ENCODE data around the gene EFNA1. TPM values are rescaled to one million over a fixed set of nuclear protein-coding genes. Genes with fewer than 3 reads are reported as not detected.

The EFNA1 gene, protein sequence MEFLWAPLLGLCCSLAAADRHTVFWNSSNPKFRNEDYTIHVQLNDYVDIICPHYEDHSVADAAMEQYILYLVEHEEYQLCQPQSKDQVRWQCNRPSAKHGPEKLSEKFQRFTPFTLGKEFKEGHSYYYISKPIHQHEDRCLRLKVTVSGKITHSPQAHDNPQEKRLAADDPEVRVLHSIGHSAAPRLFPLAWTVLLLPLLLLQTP
- polyA plus RNA-seq (2012; ENCODE audit: insufficient read depth, insufficient read length, low read depth): 6.7 TPM

- Histone ChIP-seq H3K27me3 (no peaks in the 10 kb centered on the region), H3K36me3 (no peaks in the 10 kb centered on the region), H3K9me3 (peaks cover 2% of the 10 kb centered on the region; the same call in 1 of the 2 replicates), H3K4me1 (peaks cover 32% of the 10 kb centered on the region), H3K4me3 (ENCODE audit: low read depth, low read length) (peak within 1 kb of the TSS; percentile 70)
- TF ChIP-seq CTCF (IDR thresholded peaks at IDR 0.05; ENCODE audit: low read depth, low read length): no peak
- DNase-seq: peak; percentile 71
Measured at GRCh38 chr1:155127105-155127966, at the start of gene EFNA1. Gene EFNA1 (plus strand): TSS chr1:155127876. CDS start chr1:155127978, 102 bp downstream.

- peaks cover 14% of the 10 kb centered on the region for H3K4me1 ChIP-seq
- peaks cover 42% of the 10 kb centered on the region for H3K27me3 ChIP-seq
- peak within 1 kb of the TSS; percentile 52 for H3K4me3 ChIP-seq (ENCODE audit: low read depth, low read length)
- no peak for TF ChIP-seq CTCF (IDR thresholded peaks at IDR 0.05; ENCODE audit: low read depth, low read length)
- no peaks in the 10 kb centered on the region for H3K9me3 ChIP-seq
- peak; percentile 80 for DNase-seq
- H3K36me3 ChIP-seq: no peaks in the 10 kb centered on the region
Measured at GRCh38 chr1:155078469-155079209, 49.0 kb upstream of the EFNA1 start, which contains the start of gene EFNA3. Gene EFNA3 (plus strand): TSS chr1:155078837. CDS start chr1:155078942, 105 bp downstream.

- DNase-seq: no peak
- peaks cover 42% of the 10 kb centered on the region for H3K27me3 ChIP-seq
- no peak for TF ChIP-seq CTCF (IDR thresholded peaks at IDR 0.05; ENCODE audit: low read depth, low read length)
- no peaks in the 10 kb centered on the region for H3K9me3 ChIP-seq
- H3K4me1 ChIP-seq: peaks cover 18% of the 10 kb centered on the region
- H3K4me3 ChIP-seq (ENCODE audit: low read depth, low read length): peak overlapping the region; percentile 52
- H3K36me3 ChIP-seq: no peaks in the 10 kb centered on the region
Measured at GRCh38 chr1:155079210-155079486, 48.5 kb upstream of the EFNA1 start.

DNA sequence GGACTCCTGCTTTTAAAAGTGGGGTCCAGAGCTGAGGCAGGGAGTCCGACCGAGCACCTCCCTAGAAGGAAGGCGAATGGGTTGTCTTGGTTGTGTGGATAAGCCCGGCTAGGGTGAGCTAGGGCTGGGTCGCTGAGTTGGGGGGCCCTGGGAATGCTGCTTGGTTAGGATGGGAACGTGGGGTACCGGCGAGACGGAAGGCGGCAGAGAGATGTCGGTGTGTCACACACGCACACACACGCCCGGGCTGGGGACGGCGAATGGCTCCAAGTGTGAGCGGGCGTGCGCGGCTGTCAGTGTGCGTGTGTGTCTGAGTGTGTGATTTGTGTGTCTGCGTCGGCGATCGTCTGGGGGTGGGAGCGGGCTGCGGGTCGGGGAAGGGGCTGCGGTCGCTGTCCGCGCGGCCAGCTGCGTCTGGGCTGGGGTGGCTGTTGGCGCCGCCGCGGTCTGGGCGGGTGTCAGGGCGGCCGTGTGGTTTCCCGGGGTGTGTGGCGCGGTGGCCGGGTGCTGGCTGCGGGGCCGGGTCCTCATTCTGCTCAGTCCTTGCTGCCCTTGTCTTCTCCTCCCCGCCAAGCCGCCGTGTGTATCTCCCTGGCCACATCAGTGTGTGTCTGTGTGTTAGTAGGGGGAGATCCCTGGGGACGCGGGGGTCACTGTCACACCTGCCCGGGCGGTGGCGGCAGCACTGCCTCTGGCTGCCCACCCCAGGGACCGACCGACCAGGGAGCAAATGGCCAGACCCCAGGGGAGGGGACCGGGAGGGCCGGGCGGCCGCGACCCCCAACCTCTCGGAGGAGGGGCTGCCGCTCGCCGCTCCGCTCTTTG, 48.0 kb upstream of the EFNA1 start:
- no peak for DNase-seq
- no peak for TF ChIP-seq CTCF (IDR thresholded peaks at IDR 0.05; ENCODE audit: low read depth, low read length)
- H3K4me3 ChIP-seq (ENCODE audit: low read depth, low read length): peak overlapping the region; percentile 52
- H3K27me3 ChIP-seq: peaks cover 42% of the 10 kb centered on the region
- H3K4me1 ChIP-seq: peaks cover 19% of the 10 kb centered on the region
- H3K36me3 ChIP-seq: no peaks in the 10 kb centered on the region
- H3K9me3 ChIP-seq: no peaks in the 10 kb centered on the region

GRCh38 chr1:155080312-155081228, 47.1 kb upstream of the EFNA1 start:
- Histone ChIP-seq H3K4me3 (ENCODE audit: low read depth, low read length) (peak overlapping the region; percentile 52), H3K9me3 (no peaks in the 10 kb centered on the region), H3K27me3 (peaks cover 42% of the 10 kb centered on the region), H3K4me1 (peaks cover 19% of the 10 kb centered on the region), H3K36me3 (no peaks in the 10 kb centered on the region)
- DNase-seq: peak; percentile 74
- TF ChIP-seq CTCF (IDR thresholded peaks at IDR 0.05; ENCODE audit: low read depth, low read length): no peak
